Naive thymus-derived CD8-positive, alpha-beta T cell (primary cell): ENCODE results near the gene BABAM2. TPM values are rescaled to one million over a fixed set of nuclear protein-coding genes. Genes with fewer than 3 reads are reported as not detected.
"Not testable (repeated sequence)": the region's sequence is repeated elsewhere in the genome, so short reads cannot be mapped to it uniquely, and the experiment has no call there.

Source experiments
- ATAC-seq, 2 donors: fragments of 150-1000 bp; cut with Tn5 transposase in 1 of 2; sonication (Bioruptor Pico), chemical (Tn5 transposase) in 1 of 2; 1 replicate in 1 of 2; 2 replicates in 1 of 2; pipeline ENCODE4 v1.10.0; 2021; ENCODE audit warnings: mild to moderate bottlenecking in 2 of 2, moderate library complexity in 2 of 2
- POLR2A ChIA-PET: fragments of 350-600 bp; sonication (Branson Sonifier 250); formaldehyde crosslinking; loops from one replicate; lab custom pipeline; 2021; ENCODE audit warnings: antibody characterized with exemption; lab: Charles Lee
- DNase-seq, 10 donors: peaks; one replicate each; pipeline versions ENCODE4 v3.0.0 to v3.0.0-alpha.2; 2020 to 2022
- H3K27ac Mint-ChIP-seq, 10 donors: one replicate each; pipeline ENCODE4 v1.8.0; 2020 to 2022; ENCODE audit warnings: mild to moderate bottlenecking in 10 of 10, mixed read lengths in 10 of 10, moderate library complexity in 4 of 10, inconsistent platforms in 1 of 10
- H3K27me3 Mint-ChIP-seq, 5 donors: one replicate each; pipeline ENCODE4 v1.8.0; 2021 to 2022; ENCODE audit warnings: mixed read lengths in 5 of 5
- H3K36me3 Mint-ChIP-seq, 3 donors: one replicate each; pipeline ENCODE4 v1.8.0; 2020 to 2022; ENCODE audit warnings: mixed read lengths in 3 of 3, mild to moderate bottlenecking in 2 of 3, inconsistent platforms in 1 of 3
- H3K4me1 Mint-ChIP-seq, 4 donors: one replicate each; pipeline ENCODE4 v1.8.0; 2021 to 2022; ENCODE audit warnings: mixed read lengths in 4 of 4
- H3K4me3 Mint-ChIP-seq, 10 donors: one replicate each; pipeline ENCODE4 v1.8.0; 2020 to 2022; ENCODE audit warnings: mild to moderate bottlenecking in 10 of 10, mixed read lengths in 10 of 10, moderate library complexity in 6 of 10, inconsistent platforms in 1 of 10
- H3K9me3 Mint-ChIP-seq, 9 donors: one replicate each; pipeline ENCODE4 v1.8.0; 2020 to 2022; ENCODE audit warnings: mixed read lengths in 9 of 9, mild to moderate bottlenecking in 3 of 9, inconsistent platforms in 1 of 9, moderate library complexity in 1 of 9
- polyA plus RNA-seq, 3 donors: library from polyadenylated mRNA; unstranded; fragments of 300-500 nt; fragmentation: Illumina TruSeq; gene quantifications; one replicate each; pipeline ENCODE4 v1.2.3, GENCODE V29; 2021
- total RNA-seq, 8 experiments: library from RNA in 2 of 8; stranded (reverse) in 2 of 8; gene quantifications; one replicate each; pipeline ENCODE4 v1.2.3 and lab custom pipeline; 2021 to 2026

The BABAM2 gene
- total and polyA plus RNA-seq, 5 experiments from 2014 or later, result 29.6 to 60.2 (median 50.5) TPM

GRCh38 chr2:27956888-27957287 is 66.4 kb downstream of the BABAM2 start:
- Mint-ChIP-seq H3K27me3 (no peaks in the 10 kb centered on the region), H3K4me1 (peaks cover 37 to 82% (median 65%) of the 10 kb centered on the region in 4 donors), H3K27ac (no peak overlapping the region), H3K36me3 (peaks cover 0 to 10% (median 0%) of the 10 kb centered on the region in 3 donors), H3K9me3 (no peaks in the 10 kb centered on the region), H3K4me3 (no peak overlapping the region)
- no peak for DNase-seq
- POLR2A ChIA-PET, result no interaction called here
- no peak for ATAC-seq

- DNase-seq (no peak), ATAC-seq (no peak)
- Mint-ChIP-seq H3K27me3 (no peaks in the 10 kb centered on the region), H3K9me3 (no peaks in the 10 kb centered on the region), H3K36me3 (peaks cover 0 to 9% (median 3%) of the 10 kb centered on the region in 3 donors), H3K4me3 (no peak overlapping the region), H3K27ac (peak overlapping the region in 2 of 10 donors; percentile 19 to 33), H3K4me1 (peaks cover 41 to 73% (median 63%) of the 10 kb centered on the region in 4 donors)
- POLR2A ChIA-PET, result interaction anchor here (0.7 kb wide), 1 partner anchor 14 kb away, joined by 3 read pairs; no protein-coding TSS in a partner anchor
Observed at GRCh38 chr2:27958711-27959378, 68.3 kb downstream of the BABAM2 start.

GRCh38 chr2:27959496-27959895 is 69.0 kb downstream of the BABAM2 start:
- no peak for DNase-seq
- Mint-ChIP-seq H3K9me3 (peaks cover 0 to 4% (median 0%) of the 10 kb centered on the region in 9 donors), H3K36me3 (peaks cover 0 to 9% (median 3%) of the 10 kb centered on the region in 3 donors), H3K27me3 (no peaks in the 10 kb centered on the region), H3K27ac (peak overlapping the region in 2 of 10 donors; percentile 2 to 33), H3K4me1 (peaks cover 39 to 69% (median 61%) of the 10 kb centered on the region in 4 donors), H3K4me3 (peak overlapping the region in 3 of 10 donors; percentile 41 to 53 (median 47))
- ATAC-seq, result no peak
- POLR2A ChIA-PET, result no interaction called here

- H3K27me3 Mint-ChIP-seq, result no peaks in the 10 kb centered on the region
- ATAC-seq, result peak; percentile 86 to 89
- peak in 3 of 10 donors; percentile 18 to 60 (median 50) for DNase-seq
- POLR2A ChIA-PET, result no interaction called here
- peaks cover 0 to 9% (median 3%) of the 10 kb centered on the region in 3 donors for H3K36me3 Mint-ChIP-seq
- peaks cover 0 to 4% (median 0%) of the 10 kb centered on the region in 9 donors for H3K9me3 Mint-ChIP-seq
- peaks cover 33 to 68% (median 61%) of the 10 kb centered on the region in 4 donors for H3K4me1 Mint-ChIP-seq
- peak overlapping the region; percentile 7 to 60 (median 44) for H3K4me3 Mint-ChIP-seq
- H3K27ac Mint-ChIP-seq, result peak overlapping the region in 7 of 10 donors; percentile 2 to 56 (median 31)
Observed at GRCh38 chr2:27960237-27960912, 69.8 kb downstream of the BABAM2 start.

DNA sequence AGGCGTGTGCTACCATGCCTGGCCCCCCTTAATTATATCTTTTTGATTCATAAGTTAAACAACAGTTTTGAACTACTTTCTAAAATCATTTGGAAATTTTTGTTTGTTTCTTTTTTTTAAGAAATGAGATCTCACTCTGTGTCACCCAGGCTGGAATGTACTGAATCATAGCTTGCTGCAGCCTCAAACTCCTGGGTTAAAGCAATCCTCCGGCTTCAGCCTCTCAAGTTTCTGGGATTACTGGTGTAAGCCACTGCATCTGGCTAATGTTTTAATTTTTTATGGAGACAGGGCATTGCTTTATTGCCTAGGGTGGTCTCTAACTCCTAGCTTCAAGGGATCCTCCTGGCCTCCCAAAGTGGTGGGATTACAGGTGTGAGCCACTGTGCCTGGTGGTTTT is 71.5 kb downstream of the BABAM2 start:
- Mint-ChIP-seq H3K27ac (peak overlapping the region in 1 of 10 donors; percentile 21), H3K4me1 (peaks cover 39 to 75% (median 66%) of the 10 kb centered on the region in 4 donors), H3K9me3 (peaks cover 0 to 5% (median 2%) of the 10 kb centered on the region in 9 donors), H3K4me3 (no peak overlapping the region), H3K27me3 (no peaks in the 10 kb centered on the region), H3K36me3 (peaks cover 0 to 13% (median 3%) of the 10 kb centered on the region in 3 donors)
- POLR2A ChIA-PET, result no interaction called here
- DNase-seq (no peak), ATAC-seq (no peak)

- Mint-ChIP-seq H3K4me3 (no peak overlapping the region), H3K4me1 (peaks cover 33 to 69% (median 61%) of the 10 kb centered on the region in 4 donors), H3K27me3 (no peaks in the 10 kb centered on the region), H3K27ac (no peak overlapping the region), H3K36me3 (peaks cover 6 to 19% (median 8%) of the 10 kb centered on the region in 3 donors), H3K9me3 (peaks cover 0 to 14% (median 12%) of the 10 kb centered on the region in 9 donors)
- DNase-seq (no peak), ATAC-seq (no peak)
- POLR2A ChIA-PET, result no interaction called here
Observed at GRCh38 chr2:27963472-27963871, 72.9 kb downstream of the BABAM2 start.

GRCh38 chr2:27964067-27964466 is 73.5 kb downstream of the BABAM2 start:
- Mint-ChIP-seq H3K27me3 (no peaks in the 10 kb centered on the region), H3K4me3 (no peak overlapping the region), H3K36me3 (peaks cover 8 to 25% (median 10%) of the 10 kb centered on the region in 3 donors), H3K27ac (peak overlapping the region in 1 of 10 donors; percentile 35), H3K4me1 (peaks cover 32 to 63% (median 56%) of the 10 kb centered on the region in 4 donors), H3K9me3 (peaks cover 0 to 19% (median 16%) of the 10 kb centered on the region in 9 donors)
- POLR2A ChIA-PET, result no interaction called here
- DNase-seq (no peak), ATAC-seq (no peak)

DNA sequence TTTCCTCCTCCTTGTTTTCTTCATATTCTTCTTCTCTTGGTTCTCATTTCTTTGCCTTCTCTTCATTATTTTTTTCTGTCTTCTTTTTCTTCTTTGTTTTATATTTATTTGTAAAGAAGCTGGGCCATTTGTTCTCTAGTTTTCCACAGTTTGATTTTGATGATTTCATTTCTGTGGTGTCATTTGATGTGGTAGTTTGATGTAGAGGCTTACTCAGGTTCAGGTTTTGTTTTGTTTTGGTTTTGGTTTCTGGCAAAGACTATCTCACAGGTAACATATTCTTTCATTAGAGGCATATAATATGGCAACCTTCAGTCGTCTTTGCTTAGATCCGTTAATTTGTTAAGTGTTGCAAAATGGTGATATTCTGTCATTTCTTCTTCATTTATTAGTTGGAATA is 75.3 kb downstream of the BABAM2 start:
- ATAC-seq (peak; percentile 99), DNase-seq (peak in 4 of 10 donors; percentile 23 to 84 (median 69))
- POLR2A ChIA-PET, result interaction anchor here (0.6 kb wide), 1 partner anchor 688 kb away, joined by 6 read pairs; no protein-coding TSS in a partner anchor
- Mint-ChIP-seq H3K4me3 (peak overlapping the region; percentile 26 to 76 (median 60)), H3K4me1 (peaks cover 21 to 50% (median 40%) of the 10 kb centered on the region in 4 donors), H3K9me3 (peaks cover 0 to 23% (median 20%) of the 10 kb centered on the region in 9 donors), H3K27me3 (no peaks in the 10 kb centered on the region), H3K27ac (peak overlapping the region; percentile 35 to 91 (median 66)), H3K36me3 (peaks cover 8 to 31% (median 12%) of the 10 kb centered on the region in 3 donors)

- DNase-seq (no peak), ATAC-seq (no peak)
Observed at GRCh38 chr2:27966466-27966865, 75.9 kb downstream of the BABAM2 start.

GRCh38 chr2:27967076-27967475 is 76.5 kb downstream of the BABAM2 start:
- peaks cover 0 to 23% (median 20%) of the 10 kb centered on the region in 9 donors for H3K9me3 Mint-ChIP-seq
- DNase-seq, result no peak
- no peak for ATAC-seq
- peak overlapping the region in 7 of 10 donors; percentile 24 to 83 (median 75) for H3K27ac Mint-ChIP-seq
- H3K36me3 Mint-ChIP-seq, result peaks cover 8 to 31% (median 12%) of the 10 kb centered on the region in 3 donors
- no peaks in the 10 kb centered on the region for H3K27me3 Mint-ChIP-seq
- H3K4me1 Mint-ChIP-seq, result peaks cover 17 to 46% (median 34%) of the 10 kb centered on the region in 4 donors
- POLR2A ChIA-PET, result no interaction called here
- peak overlapping the region in 2 of 10 donors; percentile 23 to 49 for H3K4me3 Mint-ChIP-seq

More at GRCh38 chr2:27966466-27966865, 75.9 kb downstream of the BABAM2 start:
- POLR2A ChIA-PET, result no interaction called here
- Mint-ChIP-seq H3K9me3 (peaks cover 0 to 23% (median 20%) of the 10 kb centered on the region in 9 donors), H3K27me3 (no peaks in the 10 kb centered on the region), H3K4me1 (peaks cover 18 to 46% (median 36%) of the 10 kb centered on the region in 4 donors), H3K27ac (peak overlapping the region; percentile 35 to 89 (median 76)), H3K4me3 (peak overlapping the region in 6 of 10 donors; percentile 20 to 76 (median 38)), H3K36me3 (peaks cover 8 to 31% (median 12%) of the 10 kb centered on the region in 3 donors)

GRCh38 chr2:27968045-27968444 is 77.5 kb downstream of the BABAM2 start:
- H3K4me3 Mint-ChIP-seq, ATAC-seq, H3K27me3 Mint-ChIP-seq, H3K27ac Mint-ChIP-seq, POLR2A ChIA-PET: not testable (repeated sequence)
- peak in 1 of 10 donors; percentile 58 for DNase-seq
- H3K9me3 Mint-ChIP-seq, result peaks cover 0 to 23% (median 20%) of the 10 kb centered on the region in 9 donors
- H3K4me1 Mint-ChIP-seq, result peaks cover 14 to 46% (median 33%) of the 10 kb centered on the region in 4 donors
- peaks cover 8 to 29% (median 10%) of the 10 kb centered on the region in 3 donors for H3K36me3 Mint-ChIP-seq

DNA sequence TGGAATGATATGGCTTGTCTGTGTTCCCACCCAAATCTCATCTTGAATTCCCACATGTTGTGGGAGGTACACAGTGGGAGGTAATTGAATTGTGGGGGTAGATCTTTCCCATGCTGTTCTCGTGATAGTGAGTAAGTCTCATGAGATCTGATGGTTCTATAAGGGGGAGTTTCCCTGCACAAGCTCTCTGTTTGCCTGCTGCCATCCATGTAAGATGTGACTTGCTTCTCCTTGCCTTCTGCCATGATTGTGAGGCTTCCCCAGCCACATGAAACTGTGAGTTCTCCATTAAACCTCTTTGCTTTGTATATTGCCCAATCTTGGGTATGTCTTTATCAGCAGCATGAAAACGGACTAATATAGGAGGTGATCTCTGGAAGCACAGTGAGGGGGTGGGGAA is 78.4 kb downstream of the BABAM2 start:
- H3K27ac Mint-ChIP-seq, result peak overlapping the region in 3 of 10 donors; percentile 29 to 77 (median 33)

More for the DNA sequence above, 78.4 kb downstream of the BABAM2 start:
- POLR2A ChIA-PET, H3K4me3 Mint-ChIP-seq, H3K27me3 Mint-ChIP-seq, DNase-seq, ATAC-seq: not testable (repeated sequence)
- H3K4me1 Mint-ChIP-seq, result peaks cover 14 to 42% (median 32%) of the 10 kb centered on the region in 4 donors
- H3K36me3 Mint-ChIP-seq, result peaks cover 8 to 29% (median 9%) of the 10 kb centered on the region in 3 donors
- H3K9me3 Mint-ChIP-seq, result peaks cover 0 to 23% (median 20%) of the 10 kb centered on the region in 9 donors
